Measurements from ENCODE around the gene CARMIL3.
"Not testable (repeated sequence)": the region's sequence is repeated elsewhere in the genome, so short reads cannot be mapped to it uniquely, and the experiment has no call there.

DNA sequence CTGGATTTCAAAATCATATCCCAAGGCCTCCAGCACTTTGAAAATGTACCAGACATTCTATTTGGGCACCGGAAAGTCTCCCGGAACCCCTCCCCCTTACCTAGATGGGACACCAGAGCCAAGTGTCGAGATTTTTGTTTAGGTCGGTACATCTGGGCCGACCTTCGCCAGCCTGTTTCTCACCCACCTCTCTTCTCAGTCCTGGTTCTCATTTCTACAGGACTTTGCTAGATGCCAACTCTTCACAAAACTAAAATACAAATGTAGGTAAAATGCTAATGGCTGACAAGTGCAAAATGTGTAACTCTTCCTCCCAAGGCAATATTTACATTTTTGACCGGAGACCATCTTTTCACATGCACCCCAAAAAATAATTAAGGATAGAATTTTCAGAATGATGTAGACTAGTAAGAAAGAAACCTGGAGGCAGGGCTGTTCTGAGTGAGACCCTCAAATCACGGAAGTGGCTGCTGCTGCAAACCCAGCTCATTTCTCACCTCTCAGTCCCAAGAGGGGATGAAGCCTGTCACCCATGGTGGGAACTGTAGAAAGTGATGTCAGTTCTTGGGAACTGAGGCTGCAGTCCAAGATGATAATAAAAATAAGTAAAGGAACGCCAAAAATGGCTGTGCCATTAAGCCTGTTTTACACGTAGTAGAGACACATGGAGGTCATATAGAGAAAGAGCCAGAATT, 14.7 kb upstream of the CARMIL3 start:
- not testable (repeated sequence) for TF ChIP-seq CTCF (IDR thresholded peaks at IDR 0.05; ENCODE audit: insufficient read depth, low read length); REST (IDR thresholded peaks at IDR 0.05; ENCODE audit: insufficient replicate concordance, low read depth); GABPA (IDR thresholded peaks at IDR 0.05; ENCODE audit: low read depth)
